ENCODE measurements around the gene ZCCHC7. TPM values are rescaled to one million over a fixed set of nuclear protein-coding genes. Genes with fewer than 3 reads are reported as not detected.

The ZCCHC7 gene
- total RNA-seq, 1 donor from 2014 or later: 39.5 TPM

DNA sequence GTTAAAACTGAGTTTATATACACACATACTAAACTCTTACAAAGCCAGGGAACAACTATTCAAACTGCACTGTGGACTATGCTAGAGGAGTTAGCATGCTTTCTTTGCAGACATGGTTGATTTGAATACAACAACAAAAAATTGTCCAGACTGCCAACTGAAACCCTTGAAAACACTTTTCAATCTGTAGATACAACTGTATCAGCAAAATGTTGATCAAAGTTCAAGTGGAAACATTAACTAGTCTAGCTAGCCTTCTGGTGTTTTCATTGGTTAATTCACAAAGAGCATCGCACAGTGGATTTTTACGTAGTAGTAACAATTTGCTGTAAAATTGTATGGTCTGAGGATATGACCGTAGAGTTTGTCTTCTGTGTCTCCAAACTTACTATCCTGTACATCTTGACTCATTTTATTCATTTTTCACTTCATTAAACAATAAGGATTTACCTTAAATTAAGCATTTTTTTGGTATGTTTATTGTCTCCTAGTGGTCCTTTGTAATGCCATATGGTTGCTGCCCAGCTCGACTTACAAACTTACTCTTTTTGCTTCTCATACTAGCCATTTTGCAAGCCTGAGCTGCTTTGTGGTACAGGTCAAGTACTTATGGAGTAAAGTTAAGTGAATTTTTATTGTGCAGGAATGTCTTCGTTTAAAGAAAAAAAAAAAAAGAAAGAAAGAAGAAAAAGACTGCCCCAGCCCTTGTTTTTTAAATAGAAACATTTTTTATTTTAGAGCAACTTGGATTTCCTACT lies 123.4 kb downstream of the ZCCHC7 start:
- DNase-seq (ENCODE audit: low spot score in 2 of 2) (no peak), FAIRE-seq (no peak)

GRCh38 chr9:37246826-37247225 lies 126.5 kb downstream of the ZCCHC7 start:
- no peak for DNase-seq (ENCODE audit: low spot score in 2 of 2)
- FAIRE-seq: no peak

DNA sequence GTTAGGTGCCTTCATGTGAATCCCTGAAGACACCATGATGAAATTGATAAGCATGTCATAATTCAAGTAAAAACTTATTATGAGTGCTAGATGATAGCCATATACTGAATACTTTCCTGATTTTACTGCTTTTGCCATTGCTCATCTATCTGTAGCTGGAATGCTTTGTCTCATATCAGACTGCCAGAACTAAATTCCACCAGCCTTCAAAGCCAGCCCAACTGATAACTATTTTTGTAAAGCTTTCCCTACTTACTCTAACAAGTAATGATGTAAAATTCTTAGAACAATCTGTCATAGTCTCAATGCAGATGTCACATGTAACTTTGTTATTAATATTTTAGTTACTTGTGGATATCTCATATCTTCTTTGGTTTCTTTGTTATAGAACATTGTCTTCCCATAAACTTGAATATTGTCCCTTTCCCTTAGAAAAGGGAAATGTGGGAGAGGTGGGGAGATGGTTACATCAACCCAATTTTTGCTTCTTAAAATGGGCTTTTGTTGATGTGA lies 128.3 kb downstream of the ZCCHC7 start:
- FAIRE-seq: no peak
- no peak for DNase-seq (ENCODE audit: low spot score in 2 of 2)

GRCh38 chr9:37251452-37251851 lies 131.1 kb downstream of the ZCCHC7 start:
- DNase-seq (ENCODE audit: low spot score in 2 of 2): no peak
- FAIRE-seq: no peak

- FAIRE-seq (no peak), DNase-seq (ENCODE audit: low spot score in 2 of 2) (no peak)
These were observed 133.1 kb downstream of the ZCCHC7 start for GRCh38 chr9:37253377-37253937.

DNA sequence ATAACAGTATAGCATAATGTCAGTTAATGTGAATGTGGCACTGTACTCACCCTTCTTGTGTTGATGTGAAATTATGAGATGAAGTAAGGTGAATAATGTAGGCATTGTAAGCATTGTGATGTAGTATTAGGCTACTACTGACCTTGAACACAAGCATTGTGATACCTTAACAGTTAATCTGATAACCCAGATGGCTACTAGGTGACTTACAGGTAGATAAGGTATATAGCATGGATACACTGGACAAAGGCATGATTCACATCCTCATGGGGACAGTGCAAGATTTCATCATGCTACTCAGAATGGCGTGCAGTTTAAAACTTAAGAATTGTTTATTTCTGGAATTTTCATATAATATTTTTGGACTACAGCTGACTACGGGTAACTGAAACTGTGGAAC lies 134.8 kb downstream of the ZCCHC7 start:
- FAIRE-seq (no peak), DNase-seq (ENCODE audit: low spot score in 2 of 2) (no peak)

- no peak for FAIRE-seq
- no peak for DNase-seq (ENCODE audit: low spot score in 2 of 2)
These were observed 135.8 kb downstream of the ZCCHC7 start for GRCh38 chr9:37255944-37256862.

GRCh38 chr9:37259951-37260350 lies 139.6 kb downstream of the ZCCHC7 start:
- no peak for DNase-seq (ENCODE audit: low spot score in 2 of 2)
- no peak for FAIRE-seq

- peak in 1 of 2 donors; percentile 6 for DNase-seq (ENCODE audit: low spot score in 2 of 2)
- no peak for FAIRE-seq
These were observed 142.0 kb downstream of the ZCCHC7 start for GRCh38 chr9:37262410-37262809.

GRCh38 chr9:37264539-37264938 lies 144.2 kb downstream of the ZCCHC7 start:
- DNase-seq (ENCODE audit: low spot score in 2 of 2) (no peak), FAIRE-seq (no peak)

- no peak for DNase-seq (ENCODE audit: low spot score in 2 of 2)
- no peak for FAIRE-seq
These were observed 146.3 kb downstream of the ZCCHC7 start for GRCh38 chr9:37266630-37267029.

- no peak for DNase-seq (ENCODE audit: low spot score in 2 of 2)
- no peak for FAIRE-seq
These were observed 148.8 kb downstream of the ZCCHC7 start for GRCh38 chr9:37269221-37269620.

- DNase-seq (ENCODE audit: low spot score in 2 of 2) (no peak), FAIRE-seq (no peak)
These were observed 151.3 kb downstream of the ZCCHC7 start for GRCh38 chr9:37271679-37272078.

DNA sequence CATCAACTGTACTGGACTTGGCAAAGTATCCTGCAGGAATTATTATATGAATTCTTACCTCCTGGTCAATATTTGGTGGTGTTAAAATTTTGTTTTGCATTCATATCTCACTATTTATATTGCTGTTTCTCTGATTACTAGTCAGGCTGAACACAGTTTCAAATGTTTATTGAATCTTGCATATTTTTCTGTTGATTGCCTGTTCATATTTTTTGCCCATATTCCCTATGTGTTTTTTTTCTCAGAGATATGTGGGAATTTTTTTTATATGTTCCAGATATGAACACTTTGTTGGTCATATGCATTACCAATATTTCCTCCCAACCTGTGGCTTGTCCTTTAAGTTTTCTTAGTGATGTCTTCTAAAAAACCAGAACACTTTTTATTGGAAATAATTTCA lies 153.2 kb downstream of the ZCCHC7 start:
- FAIRE-seq (no peak), DNase-seq (ENCODE audit: low spot score in 2 of 2) (no peak)

GRCh38 chr9:37281541-37281940 lies 161.2 kb downstream of the ZCCHC7 start:
- DNase-seq (ENCODE audit: low spot score in 2 of 2): no peak
- FAIRE-seq: no peak

- DNase-seq (ENCODE audit: low spot score in 2 of 2) (no peak), FAIRE-seq (no peak)
These were observed 163.5 kb downstream of the ZCCHC7 start for GRCh38 chr9:37283730-37284325.

DNA sequence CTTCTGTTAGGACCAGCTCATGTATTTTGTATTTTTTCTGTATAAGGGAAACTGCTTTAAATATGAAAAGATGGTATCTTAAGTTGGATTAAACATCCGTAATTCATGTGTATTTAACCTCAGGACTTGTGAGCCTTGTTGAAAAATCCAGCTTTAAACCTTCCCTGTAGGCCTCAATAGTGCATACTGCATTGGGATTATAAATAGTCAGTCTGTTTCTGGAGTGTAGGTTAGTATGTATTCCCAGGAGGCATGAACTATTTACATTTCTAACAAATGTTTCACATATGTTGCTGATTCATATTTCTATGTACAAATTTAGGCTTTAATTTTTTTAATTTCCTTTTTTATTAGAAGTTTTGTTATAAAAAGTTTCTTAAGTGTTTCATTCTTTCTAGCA lies 164.3 kb downstream of the ZCCHC7 start:
- no peak for FAIRE-seq

GRCh38 chr9:37286530-37287175 lies 166.3 kb downstream of the ZCCHC7 start:
- no peak for FAIRE-seq
- DNase-seq (ENCODE audit: low spot score in 2 of 2): no peak

More for the DNA sequence above, 164.3 kb downstream of the ZCCHC7 start:
- no peak for DNase-seq (ENCODE audit: low spot score in 2 of 2)

DNA sequence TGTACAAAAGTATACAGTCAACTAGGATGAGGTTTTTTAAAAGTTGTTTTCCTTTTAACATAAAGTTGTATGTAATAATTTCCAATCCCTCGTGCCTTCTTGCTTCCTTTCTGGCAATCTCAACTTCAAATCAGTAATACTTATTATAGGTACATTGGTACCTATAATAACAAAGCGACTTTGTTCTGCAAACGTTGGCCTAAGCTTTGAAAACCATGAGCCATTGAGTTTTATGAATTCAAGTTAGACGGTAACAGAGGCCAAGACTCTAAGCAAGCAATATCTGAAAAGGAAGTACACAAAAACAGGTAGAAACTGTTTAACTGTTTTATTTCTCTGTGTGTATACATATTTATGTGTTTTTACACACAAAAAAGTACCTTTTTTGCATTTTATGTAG lies 166.9 kb downstream of the ZCCHC7 start:
- FAIRE-seq: no peak
- no peak for DNase-seq (ENCODE audit: low spot score in 2 of 2)

DNA sequence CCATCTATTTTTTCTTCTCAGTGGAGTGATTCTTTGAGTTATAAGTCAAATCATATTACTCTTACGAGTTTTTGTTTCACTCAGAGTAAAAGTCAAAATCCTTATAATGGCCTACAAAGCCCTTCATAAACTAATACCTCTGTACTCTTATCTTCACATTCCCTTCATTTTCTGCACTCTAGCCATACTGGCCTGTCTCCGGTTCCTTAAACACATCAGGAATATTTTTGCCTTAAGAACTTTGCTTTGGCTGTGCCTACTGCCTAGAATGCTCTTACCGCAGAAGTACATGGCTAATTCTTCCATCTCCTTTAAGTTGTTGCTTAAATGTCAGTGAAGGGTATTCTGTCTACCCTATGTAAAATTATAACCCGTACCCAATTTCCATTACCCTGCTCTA lies 169.3 kb downstream of the ZCCHC7 start:
- no peak for FAIRE-seq
- no peak for DNase-seq (ENCODE audit: low spot score in 2 of 2)
